ENCODE results near the gene TP53BP1.
"Not testable (repeated sequence)": the region's sequence is repeated elsewhere in the genome, so short reads cannot be mapped to it uniquely, and the experiment has no call there.

Gene TP53BP1

GRCh38 chr15:43420435-43420834 is 72.5 kb downstream of the TP53BP1 start:
- DNase-seq (ENCODE audit: low read depth): no peak

GRCh38 chr15:43414196-43414595 is 78.8 kb downstream of the TP53BP1 start:
- DNase-seq (ENCODE audit: low read depth): no peak

- DNase-seq (ENCODE audit: low read depth): no peak
Measured at GRCh38 chr15:43412096-43412495, 80.9 kb downstream of the TP53BP1 start.

GRCh38 chr15:43410572-43411214 is 82.3 kb downstream of the TP53BP1 start:
- DNase-seq (ENCODE audit: low read depth): no peak

GRCh38 chr15:43408789-43409188 is 84.2 kb downstream of the TP53BP1 start:
- no peak for DNase-seq (ENCODE audit: low read depth)

GRCh38 chr15:43406808-43407207 is 86.1 kb downstream of the TP53BP1 start:
- DNase-seq (ENCODE audit: low read depth): no peak

GRCh38 chr15:43406189-43406588 is 86.8 kb downstream of the TP53BP1 start:
- no peak for DNase-seq (ENCODE audit: low read depth)

GRCh38 chr15:43404130-43404529 is 88.8 kb downstream of the TP53BP1 start:
- no peak for DNase-seq (ENCODE audit: low read depth)

- no peak for DNase-seq (ENCODE audit: low read depth)
Measured at GRCh38 chr15:43403616-43404015, 89.3 kb downstream of the TP53BP1 start.

- no peak for DNase-seq (ENCODE audit: low read depth)
Measured at GRCh38 chr15:43402255-43402654, 90.7 kb downstream of the TP53BP1 start.

- not testable (repeated sequence) for DNase-seq (ENCODE audit: low read depth)
Measured at GRCh38 chr15:43393592-43393991, 99.4 kb downstream of the TP53BP1 start.

GRCh38 chr15:43390723-43391122 is 102.2 kb downstream of the TP53BP1 start:
- no peak for DNase-seq (ENCODE audit: low read depth)

- peak; percentile 15 for DNase-seq (ENCODE audit: low read depth)
Measured at GRCh38 chr15:43383070-43383469, 109.9 kb downstream of the TP53BP1 start.

GRCh38 chr15:43382310-43382709 is 110.6 kb downstream of the TP53BP1 start:
- DNase-seq (ENCODE audit: low read depth): no peak

- DNase-seq (ENCODE audit: low read depth): no peak
Measured at GRCh38 chr15:43378601-43379000, 114.4 kb downstream of the TP53BP1 start.

GRCh38 chr15:43376017-43376705 is 116.8 kb downstream of the TP53BP1 start:
- DNase-seq (ENCODE audit: low read depth): no peak

GRCh38 chr15:43370975-43371974 is 121.7 kb downstream of the TP53BP1 start, which contains the start of the genes TUBGCP4 and ZSCAN29:
Gene TUBGCP4 (plus strand): TSS chr15:43371101. CDS start chr15:43371355, 254 bp downstream.
Gene ZSCAN29 (minus strand): TSS chr15:43371043. CDS start chr15:43369913, 1,130 bp downstream.
- no peak for DNase-seq (ENCODE audit: low read depth)

- no peak for DNase-seq (ENCODE audit: low read depth)
Measured at GRCh38 chr15:43370310-43370974, 122.5 kb downstream of the TP53BP1 start.

- DNase-seq (ENCODE audit: low read depth): no peak
Measured at GRCh38 chr15:43361313-43361903, 131.5 kb downstream of the TP53BP1 start.

- no peak for DNase-seq (ENCODE audit: low read depth)
Measured at GRCh38 chr15:43360821-43361220, 132.1 kb downstream of the TP53BP1 start.
